ENCODE results near the gene RAC2.
A peak's percentile ranks its signal among the peaks of the same experiment; 100 is the strongest.
"Not testable (repeated sequence)": the region's sequence is repeated elsewhere in the genome, so short reads cannot be mapped to it uniquely, and the experiment has no call there.

RAC2 gene

GRCh38 chr22:37255558-37256006 lies 11.5 kb upstream of the RAC2 start:
- Mint-ChIP-seq H3K36me3 (ENCODE audit: low read depth) (no peaks in the 10 kb centered on the region), H3K4me1 (ENCODE audit: low read depth) (peaks cover 36% of the 10 kb centered on the region), H3K27ac (peak overlapping the region; percentile 77), H3K4me3 (no peak overlapping the region), H3K9me3 (no peaks in the 10 kb centered on the region), H3K27me3 (ENCODE audit: low read depth) (peaks cover 4% of the 10 kb centered on the region)

GRCh38 chr22:37254867-37255233 lies 10.8 kb upstream of the RAC2 start:
- Mint-ChIP-seq H3K27ac (no peak overlapping the region), H3K36me3 (ENCODE audit: low read depth) (no peaks in the 10 kb centered on the region), H3K4me1 (ENCODE audit: low read depth) (peaks cover 30% of the 10 kb centered on the region), H3K27me3 (ENCODE audit: low read depth) (peaks cover 4% of the 10 kb centered on the region), H3K9me3 (no peaks in the 10 kb centered on the region), H3K4me3 (no peak overlapping the region)

GRCh38 chr22:37254209-37254866 lies 10.3 kb upstream of the RAC2 start:
- Mint-ChIP-seq H3K9me3 (no peaks in the 10 kb centered on the region), H3K4me1 (ENCODE audit: low read depth) (peaks cover 25% of the 10 kb centered on the region), H3K27me3 (ENCODE audit: low read depth) (peaks cover 4% of the 10 kb centered on the region), H3K4me3 (no peak overlapping the region), H3K27ac (no peak overlapping the region), H3K36me3 (ENCODE audit: low read depth) (no peaks in the 10 kb centered on the region)

GRCh38 chr22:37253126-37253660 lies 9.1 kb upstream of the RAC2 start:
- Mint-ChIP-seq H3K27ac (no peak overlapping the region), H3K9me3 (no peaks in the 10 kb centered on the region), H3K27me3 (ENCODE audit: low read depth) (peaks cover 4% of the 10 kb centered on the region)

GRCh38 chr22:37251836-37252235 lies 7.8 kb upstream of the RAC2 start:
- not testable (repeated sequence) for H3K36me3 Mint-ChIP-seq (ENCODE audit: low read depth); H3K27me3 Mint-ChIP-seq (ENCODE audit: low read depth); H3K27ac Mint-ChIP-seq; H3K9me3 Mint-ChIP-seq; H3K4me3 Mint-ChIP-seq
- peaks cover 22% of the 10 kb centered on the region for H3K4me1 Mint-ChIP-seq (ENCODE audit: low read depth)

More at GRCh38 chr22:37253126-37253660, 9.1 kb upstream of the RAC2 start:
- no peak overlapping the region for H3K4me3 Mint-ChIP-seq
- peaks cover 22% of the 10 kb centered on the region for H3K4me1 Mint-ChIP-seq (ENCODE audit: low read depth)
- H3K36me3 Mint-ChIP-seq (ENCODE audit: low read depth) = no peaks in the 10 kb centered on the region

GRCh38 chr22:37249986-37250385 lies 5.9 kb upstream of the RAC2 start:
- Mint-ChIP-seq H3K9me3 (no peaks in the 10 kb centered on the region), H3K27ac (no peak overlapping the region), H3K4me3 (no peak overlapping the region)

GRCh38 chr22:37248251-37248650 lies 4.2 kb upstream of the RAC2 start:
- Mint-ChIP-seq H3K4me3 (no peak overlapping the region), H3K9me3 (no peaks in the 10 kb centered on the region), H3K4me1 (ENCODE audit: low read depth) (peaks cover 22% of the 10 kb centered on the region), H3K27me3 (ENCODE audit: low read depth) (peaks cover 4% of the 10 kb centered on the region), H3K27ac (no peak overlapping the region), H3K36me3 (ENCODE audit: low read depth) (peaks cover 4% of the 10 kb centered on the region)

More at GRCh38 chr22:37249986-37250385, 5.9 kb upstream of the RAC2 start:
- H3K4me1 Mint-ChIP-seq (ENCODE audit: low read depth) = peaks cover 18% of the 10 kb centered on the region
- no peaks in the 10 kb centered on the region for H3K36me3 Mint-ChIP-seq (ENCODE audit: low read depth)
- H3K27me3 Mint-ChIP-seq (ENCODE audit: low read depth) = peaks cover 4% of the 10 kb centered on the region

- Mint-ChIP-seq H3K27me3 (ENCODE audit: low read depth) (no peaks in the 10 kb centered on the region), H3K4me1 (ENCODE audit: low read depth) (peaks cover 20% of the 10 kb centered on the region), H3K9me3 (no peaks in the 10 kb centered on the region), H3K36me3 (ENCODE audit: low read depth) (peaks cover 27% of the 10 kb centered on the region), H3K27ac (no peak overlapping the region), H3K4me3 (no peak overlapping the region)
Observed at GRCh38 chr22:37245740-37246139, 1.7 kb upstream of the RAC2 start.

GRCh38 chr22:37244922-37245722 lies 1.1 kb upstream of the RAC2 start:
- Mint-ChIP-seq H3K27me3 (ENCODE audit: low read depth) (no peaks in the 10 kb centered on the region), H3K36me3 (ENCODE audit: low read depth) (peaks cover 33% of the 10 kb centered on the region), H3K4me3 (peak overlapping the region; percentile 100), H3K27ac (peak overlapping the region; percentile 89), H3K9me3 (no peaks in the 10 kb centered on the region), H3K4me1 (ENCODE audit: low read depth) (peaks cover 27% of the 10 kb centered on the region)

- Mint-ChIP-seq H3K4me1 (ENCODE audit: low read depth) (peaks cover 41% of the 10 kb centered on the region), H3K27ac (peak overlapping the region; percentile 89), H3K36me3 (ENCODE audit: low read depth) (peaks cover 40% of the 10 kb centered on the region), H3K9me3 (no peaks in the 10 kb centered on the region), H3K4me3 (peak overlapping the region; percentile 100), H3K27me3 (ENCODE audit: low read depth) (no peaks in the 10 kb centered on the region)
Observed at GRCh38 chr22:37243402-37244113, 511 bp downstream of the RAC2 start.

GRCh38 chr22:37242395-37242918 lies 1.6 kb downstream of the RAC2 start:
- peaks cover 50% of the 10 kb centered on the region for H3K36me3 Mint-ChIP-seq (ENCODE audit: low read depth)
- H3K4me1 Mint-ChIP-seq (ENCODE audit: low read depth) = peaks cover 51% of the 10 kb centered on the region
- H3K4me3 Mint-ChIP-seq = peak overlapping the region; percentile 100
- no peaks in the 10 kb centered on the region for H3K27me3 Mint-ChIP-seq (ENCODE audit: low read depth)
- H3K27ac Mint-ChIP-seq = peak overlapping the region; percentile 89
- no peaks in the 10 kb centered on the region for H3K9me3 Mint-ChIP-seq

GRCh38 chr22:37241351-37242142 lies 2.5 kb downstream of the RAC2 start:
- peak overlapping the region; percentile 89 for H3K27ac Mint-ChIP-seq
- peaks cover 58% of the 10 kb centered on the region for H3K36me3 Mint-ChIP-seq (ENCODE audit: low read depth)
- peaks cover 58% of the 10 kb centered on the region for H3K4me1 Mint-ChIP-seq (ENCODE audit: low read depth)
- peak overlapping the region; percentile 100 for H3K4me3 Mint-ChIP-seq
- H3K9me3 Mint-ChIP-seq = no peaks in the 10 kb centered on the region
- H3K27me3 Mint-ChIP-seq (ENCODE audit: low read depth) = no peaks in the 10 kb centered on the region

GRCh38 chr22:37240941-37241320 lies 3.1 kb downstream of the RAC2 start:
- Mint-ChIP-seq H3K9me3 (no peaks in the 10 kb centered on the region), H3K4me3 (peak overlapping the region; percentile 100), H3K27ac (peak overlapping the region; percentile 89), H3K4me1 (ENCODE audit: low read depth) (peaks cover 63% of the 10 kb centered on the region), H3K27me3 (ENCODE audit: low read depth) (no peaks in the 10 kb centered on the region), H3K36me3 (ENCODE audit: low read depth) (peaks cover 64% of the 10 kb centered on the region)

Data from T-helper 1 cell treated with Interleukin-12 subunit alpha and Interleukin-12 subunit beta and Interleukin-4 antibody, amounts not matched to agents 30 μg/mL and 1 μg/mL, for 36 hours (primary cell).